GM23248 (cell line): ENCODE data around the gene TBL3.

Source experiments
- EZH2 ChIP-seq: fragments of 200-600 bp; sonication (generic); IDR thresholded peaks from 2 replicates; pipeline ENCODE4 v1.6.1; 2018; ENCODE audit warnings: antibody characterized with exemption, mild to moderate bottlenecking; ENCODE audit not compliant: insufficient read depth, poor library complexity, severe bottlenecking
- EZH2phosphoT487 ChIP-seq: fragments of 200-600 bp; sonication (generic); IDR thresholded peaks from 2 replicates; pipeline ENCODE4 v1.6.1; 2018; ENCODE audit warnings: antibody characterized with exemption, moderate library complexity, mild to moderate bottlenecking, low read depth; ENCODE audit not compliant: insufficient read depth

- TF ChIP-seq EZH2phosphoT487, result no peak
- no peak for TF ChIP-seq EZH2
These were observed 9.6 kb downstream of the TBL3 start, which contains the start of gene NOXO1 for GRCh38 chr16:1981398-1981836.
